Sigmoid colon (tissue), 7 donors: Measurements from ENCODE around the gene DOCK9. TPM values are rescaled to one million over a fixed set of nuclear protein-coding genes. Genes with fewer than 3 reads are reported as not detected.

Experiments
- DNase-seq: peaks from one replicate; pipeline ENCODE4 v3.0.0-alpha.2; 2019
- H3K27ac ChIP-seq, 4 donors: fragments of 200-600 bp; sonication (generic); one replicate each; pipeline ENCODE4 v1.5.1; 2016 to 2019; ENCODE audit warnings: mild to moderate bottlenecking in 1 of 4
- H3K27me3 ChIP-seq, 3 donors: fragments of 200-600 bp; sonication (generic); one replicate each; pipeline ENCODE4 v1.5.1; 2019; ENCODE audit warnings: mild to moderate bottlenecking in 1 of 3
- H3K36me3 ChIP-seq, 4 donors: fragments of 200-600 bp; sonication (generic); one replicate each; pipeline ENCODE4 v1.5.1; 2016 to 2019
- H3K4me1 ChIP-seq, 4 donors: fragments of 200-600 bp; sonication (generic); one replicate each; pipeline ENCODE4 v1.5.1; 2017 to 2019
- H3K4me3 ChIP-seq, 4 donors: fragments of 200-600 bp; sonication (generic); one replicate each; pipeline ENCODE4 v1.5.1; 2017 to 2019; ENCODE audit warnings: mild to moderate bottlenecking in 2 of 4, moderate library complexity in 1 of 4
- H3K9me3 ChIP-seq, 4 donors: fragments of 200-600 bp in 3 of 4; sonication (generic) in 3 of 4; one replicate each; pipeline versions ENCODE4 v1.5.1 to v1.6.1; 2013 to 2019
- CTCF ChIP-seq, 4 experiments: fragments of 450-650 bp in 3 of 4; fragments of 200-600 bp in 1 of 4; IDR thresholded peaks; one replicate each; pipeline ENCODE4 v1.5.1; 2016 to 2019; ENCODE audit warnings: antibody characterized with exemption in 4 of 4, mild to moderate bottlenecking in 3 of 4, moderate library complexity in 2 of 4
- EP300 ChIP-seq, 4 donors: sonication (generic); formaldehyde crosslinking; IDR thresholded peaks; one replicate each; pipeline ENCODE4 v1.6.1; 2017; ENCODE audit warnings: antibody characterized with exemption in 4 of 4
- POLR2A ChIP-seq, 2 donors: fragments of 450-650 bp; IDR thresholded peaks; one replicate each; pipeline ENCODE4 v1.6.1; 2016; ENCODE audit warnings: antibody characterized with exemption in 2 of 2, mild to moderate bottlenecking in 2 of 2, moderate library complexity in 2 of 2
- POLR2AphosphoS5 ChIP-seq, 4 donors: sonication (generic); formaldehyde crosslinking; IDR thresholded peaks; one replicate each; pipeline ENCODE4 v1.6.1; 2017; ENCODE audit warnings: antibody characterized with exemption in 4 of 4
- WGBS, 2 donors: extraction: QIAGEN DNeasy Blood & Tissue Kit; methylation state at CpG; one replicate each; pipeline ENCODE4 v1.1.7; 2013; 5-methylcytosine and 5-hydroxymethylcytosine counted together
- intact Hi-C: fragments of 100-400 bp; cut with DNase I; formaldehyde crosslinking; loops from one replicate; pipeline ENCODE4 v1.15.1; 2023
- polyA plus RNA-seq, 3 donors: library from polyadenylated mRNA; stranded (reverse); fragments of 200-250 nt; gene quantifications; one replicate each; pipeline ENCODE4 v1.2.3, GENCODE V29; 2013
- total RNA-seq, 4 donors: library from RNA; depleted of rRNA; stranded (reverse); fragments of >200 nt; gene quantifications; one replicate each; pipeline ENCODE4 v1.1.0, GENCODE V29; 2016
- donor health status: healthy with polysubstance abuse.
- donor health status: Bipolar disorder and iron deficiency.
- donor health status: healthy.

The DOCK9 gene
- total and polyA plus RNA-seq, 7 donors, result 10.8 to 126 (median 60.4) TPM

- TF ChIP-seq CTCF (IDR thresholded peaks at IDR 0.05), result no peak
- no peak for TF ChIP-seq POLR2A (IDR thresholded peaks at IDR 0.05)
- TF ChIP-seq POLR2AphosphoS5 (IDR thresholded peaks at IDR 0.05), result no peak
- no peak for TF ChIP-seq EP300 (IDR thresholded peaks at IDR 0.05)
- H3K9me3 ChIP-seq, result no peaks in the 10 kb centered on the region
- H3K27me3 ChIP-seq, result no peaks in the 10 kb centered on the region
- DNase-seq, result no peak
- WGBS, 2 donors, result 89 to 92% methylated on average over 4 of the region's 4 CpGs
- no peaks in the 10 kb centered on the region for H3K36me3 ChIP-seq
- no peak overlapping the region for H3K4me3 ChIP-seq
- H3K27ac ChIP-seq, result no peak overlapping the region
- intact Hi-C loops, result no loop called here
- H3K4me1 ChIP-seq, result peaks cover 0 to 17% (median 2%) of the 10 kb centered on the region in 4 donors
Observed at GRCh38 chr13:99009987-99010551, 32.2 kb upstream of the DOCK9 start.

DNA sequence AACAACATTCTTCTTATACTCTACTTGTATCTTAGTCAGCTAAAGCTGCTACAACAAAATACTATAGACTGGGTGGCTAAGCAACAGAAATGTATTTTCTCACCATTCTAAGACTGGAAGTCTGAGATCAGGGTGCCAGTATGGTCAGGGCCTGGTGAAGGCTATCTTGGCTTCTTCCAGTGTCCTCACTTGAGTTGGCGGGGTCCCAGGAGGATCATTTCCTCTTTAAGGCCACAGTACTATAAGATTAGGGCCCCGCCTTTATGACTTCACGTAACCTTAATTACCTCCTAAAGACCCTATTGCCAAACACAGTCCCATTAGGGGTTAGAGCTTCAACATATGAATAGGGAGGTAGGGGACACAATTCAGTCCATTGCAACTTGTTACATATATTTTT is 30.7 kb upstream of the DOCK9 start:
- Histone ChIP-seq H3K27me3 (no peaks in the 10 kb centered on the region), H3K4me1 (peaks cover 0 to 15% (median 4%) of the 10 kb centered on the region in 4 donors), H3K36me3 (no peaks in the 10 kb centered on the region), H3K27ac (no peak overlapping the region), H3K9me3 (no peaks in the 10 kb centered on the region), H3K4me3 (no peak overlapping the region)
- intact Hi-C loops, result no loop called here
- WGBS, 2 donors, result 46 to 77% methylated on average over 3 of the region's 3 CpGs
- no peak for DNase-seq
- no peak for TF ChIP-seq POLR2A (IDR thresholded peaks at IDR 0.05)
- no peak for TF ChIP-seq EP300 (IDR thresholded peaks at IDR 0.05)
- no peak for TF ChIP-seq POLR2AphosphoS5 (IDR thresholded peaks at IDR 0.05)
- no peak for TF ChIP-seq CTCF (IDR thresholded peaks at IDR 0.05)

GRCh38 chr13:99007414-99007986 is 29.6 kb upstream of the DOCK9 start:
- DNase-seq, result no peak
- TF ChIP-seq POLR2A (IDR thresholded peaks at IDR 0.05) (no peak), CTCF (IDR thresholded peaks at IDR 0.05) (no peak), EP300 (IDR thresholded peaks at IDR 0.05) (no peak)
- H3K27ac ChIP-seq, result no peak overlapping the region
- no peaks in the 10 kb centered on the region for H3K36me3 ChIP-seq
- no peaks in the 10 kb centered on the region for H3K9me3 ChIP-seq
- no peak overlapping the region for H3K4me3 ChIP-seq
- intact Hi-C loops, result no loop called here
- H3K27me3 ChIP-seq, result no peaks in the 10 kb centered on the region
- peaks cover 0 to 26% (median 9%) of the 10 kb centered on the region in 4 donors for H3K4me1 ChIP-seq
- 87 to 88% methylated on average over 1 of the region's 1 CpG for WGBS, 2 donors

DNA sequence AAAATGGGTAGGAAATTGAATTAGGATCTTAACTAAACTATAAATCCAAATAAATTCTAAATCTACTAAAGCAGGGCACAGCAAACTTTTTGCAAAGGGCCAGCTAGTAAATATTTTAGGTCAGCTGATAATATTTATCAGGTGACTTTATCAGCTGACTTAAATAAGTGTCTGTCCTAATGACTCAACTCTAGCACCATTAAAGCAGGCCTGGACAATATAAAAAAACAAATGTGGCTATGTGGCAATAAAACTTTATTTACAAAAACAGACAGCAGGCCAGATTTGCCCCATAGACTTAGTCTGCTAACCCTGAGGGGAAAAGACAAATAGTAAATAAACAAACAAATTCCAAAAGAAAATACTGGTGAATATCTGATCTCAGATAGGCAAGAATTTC is 27.7 kb upstream of the DOCK9 start:
- peaks cover 0 to 33% (median 11%) of the 10 kb centered on the region in 4 donors for H3K4me1 ChIP-seq
- no peaks in the 10 kb centered on the region for H3K9me3 ChIP-seq
- H3K27me3 ChIP-seq, result no peaks in the 10 kb centered on the region
- no peaks in the 10 kb centered on the region for H3K36me3 ChIP-seq
- no peak overlapping the region for H3K27ac ChIP-seq
- TF ChIP-seq POLR2AphosphoS5 (IDR thresholded peaks at IDR 0.05) (no peak), CTCF (IDR thresholded peaks at IDR 0.05) (no peak), EP300 (IDR thresholded peaks at IDR 0.05) (no peak), POLR2A (IDR thresholded peaks at IDR 0.05) (no peak)
- DNase-seq, result no peak
- intact Hi-C loops, result no loop called here
- no peak overlapping the region for H3K4me3 ChIP-seq

- no peak for DNase-seq
- WGBS, 2 donors, result 56 to 73% methylated on average over 3 of the region's 3 CpGs
- Histone ChIP-seq H3K4me1 (peaks cover 0 to 38% (median 15%) of the 10 kb centered on the region in 4 donors), H3K27me3 (no peaks in the 10 kb centered on the region), H3K9me3 (no peaks in the 10 kb centered on the region), H3K27ac (no peak overlapping the region), H3K36me3 (no peaks in the 10 kb centered on the region), H3K4me3 (no peak overlapping the region)
- intact Hi-C loops, result no loop called here
- no peak for TF ChIP-seq EP300 (IDR thresholded peaks at IDR 0.05)
- TF ChIP-seq POLR2AphosphoS5 (IDR thresholded peaks at IDR 0.05), result no peak
- TF ChIP-seq CTCF (IDR thresholded peaks at IDR 0.05), result no peak
- no peak for TF ChIP-seq POLR2A (IDR thresholded peaks at IDR 0.05)
Observed at GRCh38 chr13:99004978-99005377, 27.1 kb upstream of the DOCK9 start.
